Loucy (cell line): ENCODE measurements around the gene TBL1X.

Experiments used
- H2AFZ ChIP-seq: fragments of 200-600 bp; sonication (generic); 2 replicates; pipeline ENCODE4 v1.6.0; 2016; ENCODE audit warnings: antibody characterized with exemption, mild to moderate bottlenecking, low read length, moderate library complexity
- H3F3A ChIP-seq: fragments of 200-600 bp; 2 replicates; pipeline ENCODE4 v1.6.0; 2016; ENCODE audit warnings: antibody characterized with exemption, low read depth, mild to moderate bottlenecking
- H3K27me3 ChIP-seq: fragments of 200-600 bp; sonication (generic); 2 replicates; pipeline ENCODE4 v1.6.1; 2014; ENCODE audit warnings: low read length, mild to moderate bottlenecking; ENCODE audit not compliant: insufficient read depth, poor library complexity, severe bottlenecking
- H3K36me3 ChIP-seq: fragments of 200-600 bp; sonication (generic); 2 replicates; pipeline ENCODE4 v1.6.1; 2016; ENCODE audit warnings: low read length; ENCODE audit not compliant: insufficient read depth
- H3K4me1 ChIP-seq: fragments of 200-600 bp; sonication (generic); 2 replicates; pipeline ENCODE4 v1.5.1; 2014; ENCODE audit warnings: low read length, mild to moderate bottlenecking; ENCODE audit not compliant: insufficient read depth, poor library complexity, severe bottlenecking
- H3K4me2 ChIP-seq: fragments of 200-600 bp; sonication (generic); 2 replicates; pipeline ENCODE4 v1.6.0; 2014; ENCODE audit warnings: antibody characterized with exemption, low read length, low read depth, mild to moderate bottlenecking; ENCODE audit not compliant: poor library complexity, severe bottlenecking
- H3K4me3 ChIP-seq: fragments of 200-600 bp; sonication (generic); 2 replicates; pipeline ENCODE4 v1.5.1; 2014; ENCODE audit warnings: low read length, mild to moderate bottlenecking, mixed read lengths; ENCODE audit not compliant: poor library complexity, severe bottlenecking
- H3K79me2 ChIP-seq: fragments of 200-600 bp; sonication (generic); 2 replicates; pipeline ENCODE4 v1.6.1; 2014; ENCODE audit warnings: low read length; ENCODE audit not compliant: insufficient read depth
- H3K9ac ChIP-seq: fragments of 200-600 bp; sonication (generic); 2 replicates; pipeline ENCODE4 v1.6.0; 2014; ENCODE audit warnings: mild to moderate bottlenecking, low read depth, low read length, moderate library complexity; ENCODE audit not compliant: poor library complexity, severe bottlenecking
- H3K9me2 ChIP-seq: fragments of 200-600 bp; sonication (generic); replicated peaks from 2 replicates; pipeline ENCODE4 v1.6.1; 2016; ENCODE audit warnings: low read depth, low read length, mixed read lengths
- H3K9me3 ChIP-seq: fragments of 200-600 bp; sonication (generic); 2 replicates; pipeline ENCODE4 v1.6.1; 2014; ENCODE audit warnings: mild to moderate bottlenecking, antibody characterized with exemption, low read length, low read depth; ENCODE audit not compliant: insufficient read depth
- H4K20me1 ChIP-seq: fragments of 200-600 bp; sonication (generic); 2 replicates; pipeline ENCODE4 v1.6.0; 2014; ENCODE audit warnings: antibody characterized with exemption, low read length, mild to moderate bottlenecking; ENCODE audit not compliant: insufficient read depth, poor library complexity, severe bottlenecking
- CTCF ChIP-seq: fragments of 200-600 bp; sonication (generic); conservative IDR thresholded peaks from 2 replicates; pipeline ENCODE4 v1.5.1; 2014; ENCODE audit warnings: mild to moderate bottlenecking, antibody characterized with exemption, low read length
- EZH2phosphoT487 ChIP-seq: fragments of 200-600 bp; IDR thresholded peaks from 2 replicates; pipeline ENCODE4 v1.6.1; 2018; ENCODE audit warnings: antibody characterized with exemption, mild to moderate bottlenecking, moderate library complexity, borderline replicate concordance

The TBL1X gene

GRCh38 chrX:9681422-9681821, 216.6 kb downstream of the TBL1X start:
- TF ChIP-seq EZH2phosphoT487 (no peak), CTCF (no peak)
- Histone ChIP-seq H3K9ac (no peak overlapping the region), H3K4me3 (no peak overlapping the region), H3K27me3 (no peaks in the 10 kb centered on the region), H3K9me2 (no peaks in the 10 kb centered on the region), H3K9me3 (no peaks in the 10 kb centered on the region), H3K79me2 (no peaks in the 10 kb centered on the region), H4K20me1 (no peaks in the 10 kb centered on the region), H2AFZ (no peak overlapping the region), H3K36me3 (no peaks in the 10 kb centered on the region), H3F3A (no peaks in the 10 kb centered on the region), H3K4me2 (no peak overlapping the region), H3K4me1 (no peaks in the 10 kb centered on the region)

GRCh38 chrX:9682456-9682855, 217.6 kb downstream of the TBL1X start:
- no peak overlapping the region for H2AFZ ChIP-seq
- no peak overlapping the region for H3K4me2 ChIP-seq
- no peaks in the 10 kb centered on the region for H3K9me2 ChIP-seq
- no peaks in the 10 kb centered on the region for H3K79me2 ChIP-seq
- no peaks in the 10 kb centered on the region for H3F3A ChIP-seq
- H3K4me1 ChIP-seq = no peaks in the 10 kb centered on the region
- no peaks in the 10 kb centered on the region for H3K36me3 ChIP-seq
- H3K9me3 ChIP-seq = no peaks in the 10 kb centered on the region
- H3K9ac ChIP-seq = no peak overlapping the region
- no peak for TF ChIP-seq EZH2phosphoT487
- H4K20me1 ChIP-seq = no peaks in the 10 kb centered on the region
- no peaks in the 10 kb centered on the region for H3K27me3 ChIP-seq
- H3K4me3 ChIP-seq = no peak overlapping the region

GRCh38 chrX:9682861-9683260, 218.0 kb downstream of the TBL1X start:
- Histone ChIP-seq H3F3A (no peaks in the 10 kb centered on the region), H3K4me2 (no peak overlapping the region), H3K9me2 (no peaks in the 10 kb centered on the region), H3K4me1 (no peaks in the 10 kb centered on the region), H2AFZ (no peak overlapping the region), H4K20me1 (no peaks in the 10 kb centered on the region), H3K79me2 (no peaks in the 10 kb centered on the region), H3K9me3 (no peaks in the 10 kb centered on the region), H3K9ac (no peak overlapping the region), H3K27me3 (no peaks in the 10 kb centered on the region), H3K36me3 (no peaks in the 10 kb centered on the region), H3K4me3 (no peak overlapping the region)
- no peak for TF ChIP-seq CTCF
- no peak for TF ChIP-seq EZH2phosphoT487

GRCh38 chrX:9683350-9683749, 218.5 kb downstream of the TBL1X start:
- Histone ChIP-seq H4K20me1 (no peaks in the 10 kb centered on the region), H3K4me1 (no peaks in the 10 kb centered on the region), H3K4me3 (no peak overlapping the region), H3K4me2 (no peak overlapping the region), H2AFZ (no peak overlapping the region), H3K79me2 (no peaks in the 10 kb centered on the region), H3K36me3 (no peaks in the 10 kb centered on the region; the same call in 1 of the 2 replicates), H3K27me3 (no peaks in the 10 kb centered on the region), H3K9me3 (no peaks in the 10 kb centered on the region), H3F3A (no peaks in the 10 kb centered on the region), H3K9ac (no peak overlapping the region), H3K9me2 (no peaks in the 10 kb centered on the region)
- TF ChIP-seq CTCF = no peak
- no peak for TF ChIP-seq EZH2phosphoT487
